GM18505 (cell line): Measurements from ENCODE around the gene CTNNA3.

ENCODE experiments used
- ATAC-seq: cut with Tn5 transposase; IDR thresholded peaks from one replicate; pipeline ENCODE4 v1.9.1; 2021; ENCODE audit not compliant: unreplicated experiment
- POLR2A ChIP-seq: IDR thresholded peaks from 4 replicates; pipeline ENCODE4 v1.6.1; 2011; ENCODE audit warnings: borderline replicate concordance; ENCODE audit not compliant: insufficient read depth, insufficient read length; ENCODE audit errors: extremely low read depth

Gene CTNNA3

DNA sequence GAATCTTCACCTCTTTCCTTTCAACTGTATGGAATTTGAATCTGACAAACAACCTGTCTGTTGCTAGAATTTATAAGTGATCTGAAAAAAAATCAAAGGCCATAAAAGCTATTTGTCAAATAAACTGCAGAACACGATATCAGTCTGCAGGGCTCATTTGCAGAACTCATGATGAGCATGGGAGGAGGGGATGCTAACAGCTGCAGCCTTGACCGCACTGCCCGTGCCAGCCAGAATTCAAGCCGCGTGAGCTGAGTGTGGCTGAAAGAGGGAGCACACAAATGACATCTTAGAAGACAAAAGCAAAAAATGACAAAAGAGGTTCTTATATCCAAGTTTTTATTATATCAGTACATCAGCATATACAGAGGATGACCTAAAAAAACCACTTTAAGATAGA is 754.5 kb downstream of the CTNNA3 start:
- no peak for ATAC-seq
- TF ChIP-seq POLR2A, result no peak

DNA sequence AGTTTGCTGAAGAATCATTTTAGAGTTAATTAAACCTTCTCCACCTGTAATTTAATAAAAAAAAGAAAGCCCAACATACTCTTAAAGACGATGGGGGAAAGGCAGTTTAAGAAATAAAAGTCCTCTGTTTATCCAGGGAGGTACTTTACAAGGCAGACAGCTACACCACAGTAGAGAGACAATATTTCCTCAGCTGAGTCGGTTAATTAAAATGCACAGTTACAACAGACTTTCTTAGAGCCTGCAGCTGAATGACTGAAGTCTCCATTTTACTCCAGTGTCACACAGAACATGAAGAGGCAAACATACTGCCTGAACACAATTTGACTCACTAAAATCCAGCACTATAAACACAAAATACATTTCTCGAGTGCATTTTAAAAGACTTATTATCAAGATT is 755.0 kb downstream of the CTNNA3 start:
- ATAC-seq, result no peak
- TF ChIP-seq POLR2A, result no peak

GRCh38 chr10:66934711-66935110 is 761.3 kb downstream of the CTNNA3 start:
- no peak for ATAC-seq
- TF ChIP-seq POLR2A, result no peak

GRCh38 chr10:66931949-66932343 is 764.0 kb downstream of the CTNNA3 start:
- no peak for TF ChIP-seq POLR2A
- ATAC-seq, result no peak

- peak; percentile 59 for ATAC-seq
- no peak for TF ChIP-seq POLR2A
Measured at GRCh38 chr10:66931340-66931948, 764.6 kb downstream of the CTNNA3 start.

GRCh38 chr10:66929375-66929774 is 766.6 kb downstream of the CTNNA3 start:
- no peak for ATAC-seq
- TF ChIP-seq POLR2A, result no peak

- ATAC-seq, result no peak
- no peak for TF ChIP-seq POLR2A
Measured at GRCh38 chr10:66928776-66929175, 767.2 kb downstream of the CTNNA3 start.

- ATAC-seq, result no peak
- no peak for TF ChIP-seq POLR2A
Measured at GRCh38 chr10:66927971-66928770, 767.8 kb downstream of the CTNNA3 start.

DNA sequence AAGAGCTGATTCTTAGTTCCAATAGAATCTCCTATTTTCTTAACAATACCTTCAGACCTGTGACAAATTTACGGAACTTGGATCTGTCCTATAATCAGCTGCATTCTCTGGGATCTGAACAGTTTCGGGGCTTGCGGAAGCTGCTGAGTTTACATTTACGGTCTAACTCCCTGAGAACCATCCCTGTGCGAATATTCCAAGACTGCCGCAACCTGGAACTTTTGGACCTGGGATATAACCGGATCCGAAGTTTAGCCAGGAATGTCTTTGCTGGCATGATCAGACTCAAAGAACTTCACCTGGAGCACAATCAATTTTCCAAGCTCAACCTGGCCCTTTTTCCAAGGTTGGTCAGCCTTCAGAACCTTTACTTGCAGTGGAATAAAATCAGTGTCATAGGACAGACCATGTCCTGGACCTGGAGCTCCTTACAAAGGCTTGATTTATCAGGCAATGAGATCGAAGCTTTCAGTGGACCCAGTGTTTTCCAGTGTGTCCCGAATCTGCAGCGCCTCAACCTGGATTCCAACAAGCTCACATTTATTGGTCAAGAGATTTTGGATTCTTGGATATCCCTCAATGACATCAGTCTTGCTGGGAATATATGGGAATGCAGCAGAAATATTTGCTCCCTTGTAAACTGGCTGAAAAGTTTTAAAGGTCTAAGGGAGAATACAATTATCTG is 768.6 kb downstream of the CTNNA3 start:
- ATAC-seq, result no peak
- no peak for TF ChIP-seq POLR2A

DNA sequence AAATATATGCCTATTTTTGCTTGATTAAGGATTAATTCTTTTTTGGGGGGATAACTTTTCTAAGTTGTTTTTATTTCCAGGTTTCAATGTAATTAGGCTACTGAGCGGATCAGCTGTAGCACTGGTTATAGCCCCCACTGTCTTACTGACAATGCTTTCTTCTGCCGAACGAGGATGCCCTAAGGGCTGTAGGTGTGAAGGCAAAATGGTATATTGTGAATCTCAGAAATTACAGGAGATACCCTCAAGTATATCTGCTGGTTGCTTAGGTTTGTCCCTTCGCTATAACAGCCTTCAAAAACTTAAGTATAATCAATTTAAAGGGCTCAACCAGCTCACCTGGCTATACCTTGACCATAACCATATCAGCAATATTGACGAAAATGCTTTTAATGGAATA is 769.2 kb downstream of the CTNNA3 start:
- no peak for ATAC-seq
- no peak for TF ChIP-seq POLR2A

GRCh38 chr10:66925896-66926715 is 769.9 kb downstream of the CTNNA3 start, which contains the start of gene LRRTM3:
LRRTM3 (plus strand) TSS chr10:66926036.
- TF ChIP-seq POLR2A, result no peak
- ATAC-seq, result peak; percentile 100

DNA sequence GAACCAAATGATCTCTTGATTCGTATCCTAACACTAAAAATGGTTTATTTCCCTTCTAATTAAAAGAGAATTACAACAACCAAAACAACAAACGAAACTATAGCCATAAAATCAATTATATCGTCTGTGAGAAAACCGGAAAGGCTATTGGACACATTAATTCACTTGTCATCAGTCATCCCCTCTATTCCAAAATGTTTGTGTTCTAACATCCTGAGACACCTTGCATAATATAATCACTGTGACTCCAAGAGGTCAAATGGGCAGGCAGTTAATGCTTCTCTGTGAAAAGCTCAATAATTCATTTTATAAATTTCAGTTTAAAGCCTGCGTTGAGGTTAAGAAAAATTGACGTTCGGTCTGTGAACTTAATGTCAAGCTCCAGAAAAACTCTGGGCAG is 770.6 kb downstream of the CTNNA3 start:
- TF ChIP-seq POLR2A, result no peak
- no peak for ATAC-seq
